Keratinocyte (primary cell): ENCODE data around the gene SMTNL2. TPM values are rescaled to one million over a fixed set of nuclear protein-coding genes. Genes with fewer than 3 reads are reported as not detected.

Source experiments
- DNase-seq: peaks from one replicate; pipeline ENCODE4 v3.0.0-alpha.2; 2011; ENCODE audit warnings: low read depth, missing footprints, low spot score
- FAIRE-seq: peaks from 2 replicates; lab custom pipeline; 2011; peaks lifted over from hg19 to GRCh38; lab: Jason Lieb, UNC
- H2AFZ ChIP-seq: 2 replicates; pipeline ENCODE4 v1.6.0; 2012; ENCODE audit warnings: low read length, control low read depth, inconsistent platforms; ENCODE audit not compliant: control insufficient read depth
- H3K27ac ChIP-seq: 2 replicates; pipeline ENCODE4 v1.5.1; 2011; ENCODE audit warnings: low read length; ENCODE audit not compliant: control insufficient read depth, insufficient read depth
- H3K27me3 ChIP-seq: 3 replicates; pipeline ENCODE4 v1.6.0; 2011; ENCODE audit warnings: low read length; ENCODE audit not compliant: control insufficient read depth, insufficient read depth; ENCODE audit errors: extremely low read depth
- H3K36me3 ChIP-seq, 2 experiments: 2 replicates in 1 of 2; 3 replicates in 1 of 2; pipeline ENCODE4 v1.5.1; 2011; ENCODE audit warnings: low read length in 2 of 2, mild to moderate bottlenecking in 1 of 2; ENCODE audit not compliant: control insufficient read depth in 2 of 2, insufficient read depth in 2 of 2; ENCODE audit errors: extremely low read depth in 1 of 2
- H3K4me1 ChIP-seq: 3 replicates; pipeline ENCODE4 v1.5.1; 2011; ENCODE audit warnings: low read length; ENCODE audit not compliant: control insufficient read depth, insufficient read depth; ENCODE audit errors: extremely low read depth
- H3K4me2 ChIP-seq: 3 replicates; pipeline ENCODE4 v1.6.0; 2011; ENCODE audit warnings: low read depth, low read length; ENCODE audit not compliant: control insufficient read depth, insufficient read depth; ENCODE audit errors: extremely low read depth
- H3K4me3 ChIP-seq, 3 experiments: fragments of 200-600 bp in 1 of 3; sonication (generic) in 1 of 3; 2 replicates in 2 of 3; 3 replicates in 1 of 3; pipeline ENCODE4 v1.5.1; 2011 to 2016; ENCODE audit warnings: low read length in 3 of 3, mild to moderate bottlenecking in 3 of 3, control low read depth in 2 of 3, inconsistent platforms in 1 of 3, low read depth in 1 of 3, mixed read lengths in 1 of 3, mixed run types in 1 of 3, moderate library complexity in 1 of 3; ENCODE audit not compliant: control insufficient read depth in 2 of 3, insufficient read depth in 2 of 3; ENCODE audit errors: extremely low read depth in 1 of 3
- H3K79me2 ChIP-seq: 2 replicates; pipeline ENCODE4 v1.6.0; 2012; ENCODE audit warnings: low read length; ENCODE audit not compliant: control insufficient read depth, insufficient read depth
- H3K9ac ChIP-seq: 3 replicates; pipeline ENCODE4 v1.6.0; 2011; ENCODE audit warnings: low read length; ENCODE audit not compliant: control insufficient read depth, insufficient read depth; ENCODE audit errors: extremely low read depth
- H3K9me1 ChIP-seq: 3 replicates; pipeline ENCODE4 v1.6.0; 2011; ENCODE audit warnings: low read length; ENCODE audit not compliant: control insufficient read depth, insufficient read depth; ENCODE audit errors: extremely low read depth
- H3K9me3 ChIP-seq: 2 replicates; pipeline ENCODE4 v1.5.1; 2012; ENCODE audit warnings: low read depth, low read length; ENCODE audit not compliant: control insufficient read depth
- H4K20me1 ChIP-seq: 3 replicates; pipeline ENCODE4 v1.6.0; 2011; ENCODE audit warnings: low read length; ENCODE audit not compliant: control insufficient read depth, insufficient read depth; ENCODE audit errors: extremely low read depth
- EZH2 ChIP-seq: IDR thresholded peaks from one replicate; pipeline ENCODE4 v1.6.1; 2012; ENCODE audit warnings: inconsistent platforms, mild to moderate bottlenecking, low read length, moderate library complexity
- dilution Hi-C: fragments of 300-500 bp; cut with MboI; formaldehyde crosslinking; loops from one replicate; pipeline ENCODE4 v1.7.0; 2020; ENCODE audit warnings: low sequenced_read_pairs; ENCODE audit not compliant: extremely low pct_ligation_motif_present
- polyA plus RNA-seq, 5 experiments: library from polyadenylated mRNA; depleted of rRNA in 3 of 5; stranded (reverse) in 3 of 5; stranded (forward) in 1 of 5; unstranded in 1 of 5; fragments of >200 nt; gene quantifications; 1 replicate in 1 of 5; 2 replicates in 3 of 5; 3 replicates in 1 of 5; pipeline versions ENCODE4 v1.2.1 to v1.2.3, GENCODE V29; 2011 to 2012; ENCODE audit warnings: missing spikeins in 2 of 5, low read depth in 1 of 5, low replicate concordance in 1 of 5
- TF ChIP-seq, protein P1 (sequence below), 3 experiments: IDR thresholded peaks in 1 of 3; conservative IDR thresholded peaks in 1 of 3; optimal IDR thresholded peaks in 1 of 3; 2 replicates in 2 of 3; 3 replicates in 1 of 3; pipeline versions ENCODE3 to v1.5.1; 2011; ENCODE audit warnings: low read length in 3 of 3, mild to moderate bottlenecking in 3 of 3, moderate library complexity in 2 of 3, control low read depth in 1 of 3, inconsistent platforms in 1 of 3; ENCODE audit not compliant: insufficient read depth in 2 of 3; ENCODE audit errors: extremely low read depth in 1 of 3

Gene SMTNL2
- polyA plus RNA-seq, 1 donor (not counting 4 experiments of a cell fraction or from before 2014, with no cell fraction given): not detected

- H2AFZ ChIP-seq: no peak overlapping the region
- peaks cover 2% of the 10 kb centered on the region for H3K9me1 ChIP-seq
- dilution Hi-C loops: no loop called here
- peak overlapping the region; percentile 62 for H3K4me2 ChIP-seq
- H3K79me2 ChIP-seq: no peaks in the 10 kb centered on the region
- FAIRE-seq (peak; percentile 99), DNase-seq (peak; percentile 33)
- H3K9me3 ChIP-seq: no peaks in the 10 kb centered on the region
- H3K4me1 ChIP-seq: peaks cover 14% of the 10 kb centered on the region
- no peaks in the 10 kb centered on the region for H3K36me3 ChIP-seq
- H3K27ac ChIP-seq: no peak overlapping the region
- no peak overlapping the region for H3K9ac ChIP-seq
- H4K20me1 ChIP-seq: no peaks in the 10 kb centered on the region
- H3K27me3 ChIP-seq: peaks cover 37% of the 10 kb centered on the region
- TF ChIP-seq, protein P1, sequence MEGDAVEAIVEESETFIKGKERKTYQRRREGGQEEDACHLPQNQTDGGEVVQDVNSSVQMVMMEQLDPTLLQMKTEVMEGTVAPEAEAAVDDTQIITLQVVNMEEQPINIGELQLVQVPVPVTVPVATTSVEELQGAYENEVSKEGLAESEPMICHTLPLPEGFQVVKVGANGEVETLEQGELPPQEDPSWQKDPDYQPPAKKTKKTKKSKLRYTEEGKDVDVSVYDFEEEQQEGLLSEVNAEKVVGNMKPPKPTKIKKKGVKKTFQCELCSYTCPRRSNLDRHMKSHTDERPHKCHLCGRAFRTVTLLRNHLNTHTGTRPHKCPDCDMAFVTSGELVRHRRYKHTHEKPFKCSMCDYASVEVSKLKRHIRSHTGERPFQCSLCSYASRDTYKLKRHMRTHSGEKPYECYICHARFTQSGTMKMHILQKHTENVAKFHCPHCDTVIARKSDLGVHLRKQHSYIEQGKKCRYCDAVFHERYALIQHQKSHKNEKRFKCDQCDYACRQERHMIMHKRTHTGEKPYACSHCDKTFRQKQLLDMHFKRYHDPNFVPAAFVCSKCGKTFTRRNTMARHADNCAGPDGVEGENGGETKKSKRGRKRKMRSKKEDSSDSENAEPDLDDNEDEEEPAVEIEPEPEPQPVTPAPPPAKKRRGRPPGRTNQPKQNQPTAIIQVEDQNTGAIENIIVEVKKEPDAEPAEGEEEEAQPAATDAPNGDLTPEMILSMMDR (optimal IDR thresholded peaks at IDR 0.05 in 1 of 3, IDR thresholded peaks at IDR 0.05 in 1 of 3, conservative IDR thresholded peaks at IDR 0.05 in 1 of 3; ENCODE audit: extremely low read depth in 1 of 3, insufficient read depth in 2 of 3, low read length in 3 of 3): no peak
- TF ChIP-seq EZH2: no peak
- H3K4me3 ChIP-seq: no peak overlapping the region
These were observed 4.7 kb upstream of the SMTNL2 start for GRCh38 chr17:4579678-4580077.

- no peak overlapping the region for H3K9ac ChIP-seq
- peaks cover 43% of the 10 kb centered on the region for H3K27me3 ChIP-seq
- no peaks in the 10 kb centered on the region for H3K9me3 ChIP-seq
- peak overlapping the region in 1 of 3 experiments; percentile 20 for H3K4me3 ChIP-seq
- H3K4me2 ChIP-seq: peak overlapping the region; percentile 62
- H3K4me1 ChIP-seq: peaks cover 14% of the 10 kb centered on the region
- no peaks in the 10 kb centered on the region for H3K36me3 ChIP-seq
- H3K27ac ChIP-seq: no peak overlapping the region
- FAIRE-seq (no peak), DNase-seq (no peak)
- no peaks in the 10 kb centered on the region for H4K20me1 ChIP-seq
- TF ChIP-seq, protein P1 (optimal IDR thresholded peaks at IDR 0.05 in 1 of 3, IDR thresholded peaks at IDR 0.05 in 1 of 3, conservative IDR thresholded peaks at IDR 0.05 in 1 of 3; ENCODE audit: extremely low read depth in 1 of 3, insufficient read depth in 2 of 3, low read length in 3 of 3): no peak
- TF ChIP-seq EZH2: no peak
- dilution Hi-C loops: no loop called here
- H3K9me1 ChIP-seq: peaks cover 2% of the 10 kb centered on the region
- no peak overlapping the region for H2AFZ ChIP-seq
- no peaks in the 10 kb centered on the region for H3K79me2 ChIP-seq
These were observed 4.0 kb upstream of the SMTNL2 start for GRCh38 chr17:4580291-4580690.
